OCI-LY7 (cell line): ENCODE data around the gene CMTM7. TPM values are rescaled to one million over a fixed set of nuclear protein-coding genes. Genes with fewer than 3 reads are reported as not detected.

Source experiments
- BruUV-seq: library from RNA; stranded (reverse); fragments of 400-500 nt; replicated peaks from 2 replicates; lab custom pipeline; 2021; lab: Mats Ljungman, UMichigan
- CTCF ChIA-PET: fragments of 300-600 bp; sonication (Branson Sonifier 250); formaldehyde crosslinking; loops from one replicate; lab custom pipeline; 2022; ENCODE audit warnings: antibody characterized with exemption; ENCODE audit not compliant: unreplicated experiment; lab: Charles Lee
- POLR2A ChIA-PET: fragments of 300-600 bp; sonication (Branson Sonifier 250); formaldehyde crosslinking; loops from one replicate; lab custom pipeline; 2022; ENCODE audit warnings: antibody characterized with exemption; lab: Charles Lee
- DNase-seq: peaks from one replicate; pipeline ENCODE4 v3.0.0-alpha.2; 2015; ENCODE audit warnings: low spot score
- H2AFZ ChIP-seq: fragments of 200-600 bp; sonication (generic), shearing (Covaris generic); 2 replicates; pipeline ENCODE4 v1.6.1; 2014; ENCODE audit warnings: mild to moderate bottlenecking, antibody characterized with exemption, low read length, moderate library complexity
- H3K27ac ChIP-seq: fragments of 200-600 bp; sonication (generic); 2 replicates; pipeline ENCODE4 v1.5.1; 2014; ENCODE audit warnings: mixed run types, low read depth, mild to moderate bottlenecking, moderate library complexity, low read length, inconsistent platforms; ENCODE audit not compliant: poor library complexity, severe bottlenecking
- H3K36me3 ChIP-seq: fragments of 200-600 bp; sonication (generic); 2 replicates; pipeline ENCODE4 v1.6.1; 2014; ENCODE audit warnings: mild to moderate bottlenecking, antibody characterized with exemption, low read length, moderate library complexity, mixed read lengths; ENCODE audit not compliant: insufficient read depth
- H3K4me1 ChIP-seq: fragments of 200-600 bp; sonication (generic); 2 replicates; pipeline ENCODE4 v1.5.1; 2014; ENCODE audit warnings: mild to moderate bottlenecking, low read length; ENCODE audit not compliant: insufficient read depth, poor library complexity, severe bottlenecking
- H3K4me2 ChIP-seq: fragments of 200-600 bp; sonication (generic); 2 replicates; pipeline ENCODE4 v1.6.1; 2014; ENCODE audit warnings: mild to moderate bottlenecking, low read length
- H3K4me3 ChIP-seq: fragments of 200-600 bp; sonication (generic); 2 replicates; pipeline ENCODE4 v1.5.1; 2014; ENCODE audit warnings: mild to moderate bottlenecking, low read depth, low read length; ENCODE audit not compliant: poor library complexity, severe bottlenecking
- H3K79me2 ChIP-seq: fragments of 200-600 bp; sonication (generic); 2 replicates; pipeline ENCODE4 v1.6.1; 2016; ENCODE audit warnings: low read depth, mild to moderate bottlenecking, low read length, moderate library complexity, mixed read lengths; ENCODE audit not compliant: insufficient read depth
- H3K9me2 ChIP-seq: fragments of 200-600 bp; sonication (generic); 2 replicates; pipeline ENCODE4 v1.6.1; 2016; ENCODE audit warnings: mild to moderate bottlenecking, low read length, mixed read lengths; ENCODE audit not compliant: insufficient read depth
- H3K9me3 ChIP-seq: fragments of 200-600 bp; sonication (generic); 2 replicates; pipeline ENCODE4 v1.6.1; 2014; ENCODE audit warnings: mild to moderate bottlenecking, mixed run types, low read length, mixed read lengths
- H4K20me1 ChIP-seq: fragments of 200-600 bp; sonication (generic); 2 replicates; pipeline ENCODE4 v1.6.1; 2014; ENCODE audit warnings: mild to moderate bottlenecking, antibody characterized with exemption, low read length, moderate library complexity, mixed read lengths; ENCODE audit not compliant: insufficient read depth
- CTCF ChIP-seq: fragments of 200-600 bp; sonication (generic); conservative IDR thresholded peaks from 2 replicates; pipeline ENCODE4 v1.5.1; 2014; ENCODE audit warnings: mild to moderate bottlenecking, antibody characterized with exemption, low read length, moderate library complexity, mixed read lengths
- EZH2phosphoT487 ChIP-seq: fragments of 200-600 bp; sonication (generic); IDR thresholded peaks from 2 replicates; pipeline ENCODE4 v1.6.1; 2018; ENCODE audit warnings: low read depth, borderline replicate concordance, mild to moderate bottlenecking, mixed run types, antibody characterized with exemption, low read length, moderate library complexity, mixed read lengths
- intact Hi-C: fragments of 100-400 bp; cut with micrococcal nuclease; formaldehyde crosslinking; loops from one replicate; pipeline ENCODE4 v1.10.0; 2022; ENCODE audit not compliant: unreplicated experiment
- total RNA-seq, 2 experiments: library from RNA; depleted of rRNA in 1 of 2; stranded (reverse); fragments of >200 nt in 1 of 2; shearing (Covaris generic) in 1 of 2; gene quantifications; 2 replicates each; pipeline ENCODE4 v1.2.3, GENCODE V29; 2014 to 2022

Gene CMTM7
- total RNA-seq, 2 experiments from 2014 or later: 16.0 to 19.0 TPM

- peak overlapping the region; percentile 73 for H3K4me2 ChIP-seq
- peaks cover 13% of the 10 kb centered on the region; the same call in 1 of the 2 replicates for H3K9me3 ChIP-seq
- H2AFZ ChIP-seq: no peak overlapping the region
- DNase-seq: no peak
- CTCF ChIA-PET: interaction anchor here (0.7 to 0.8 kb wide), 2 partner anchors 9 to 29 kb away, joined by 3 read pairs; partner anchors contain the start of gene CMTM7
- TF ChIP-seq CTCF (no peak), EZH2phosphoT487 (no peak)
- POLR2A ChIA-PET: interaction anchor here (1.0 to 7.1 kb wide), 5 partner anchors 11 to 35 kb away, joined by 3 to 88 read pairs (median 8); no protein-coding TSS in a partner anchor
- no TSS peak for BruUV-seq
- H3K79me2 ChIP-seq: peaks cover 48% of the 10 kb centered on the region
- peaks cover 80% of the 10 kb centered on the region for H3K4me1 ChIP-seq
- intact Hi-C loops: loop anchor here (5.0 kb wide), 1 partner anchor 626 kb away; no protein-coding TSS in a partner anchor
- no peaks in the 10 kb centered on the region for H4K20me1 ChIP-seq
- H3K36me3 ChIP-seq: no peaks in the 10 kb centered on the region
- peak overlapping the region; percentile 90 for H3K27ac ChIP-seq
- no peak overlapping the region for H3K4me3 ChIP-seq
- no peaks in the 10 kb centered on the region for H3K9me2 ChIP-seq
These were observed 29.5 kb downstream of the CMTM7 start for GRCh38 chr3:32421185-32421584.

- POLR2A ChIA-PET: interaction anchor here (1.0 to 7.1 kb wide), 7 partner anchors 9 to 61 kb away, joined by 3 to 88 read pairs (median 6); no protein-coding TSS in a partner anchor
- Histone ChIP-seq H3K36me3 (no peaks in the 10 kb centered on the region), H3K4me3 (peak overlapping the region; percentile 28), H3K4me2 (peak overlapping the region; percentile 73), H3K9me2 (no peaks in the 10 kb centered on the region), H4K20me1 (no peaks in the 10 kb centered on the region), H3K79me2 (peaks cover 57% of the 10 kb centered on the region), H3K27ac (peak overlapping the region; percentile 90), H2AFZ (no peak overlapping the region; the same call in 1 of the 2 replicates), H3K4me1 (peaks cover 90% of the 10 kb centered on the region), H3K9me3 (peaks cover 13% of the 10 kb centered on the region; the same call in 1 of the 2 replicates)
- CTCF ChIA-PET: interaction anchor here (0.7 to 2.5 kb wide), 2 partner anchors 11 to 30 kb away, joined by 3 to 12 read pairs; partner anchors contain the start of gene CMTM7
- DNase-seq: no peak
- intact Hi-C loops: loop anchor here (5.0 kb wide), 1 partner anchor 625 kb away; no protein-coding TSS in a partner anchor
- BruUV-seq: no TSS peak
- TF ChIP-seq CTCF (no peak), EZH2phosphoT487 (no peak)
These were observed 30.6 kb downstream of the CMTM7 start for GRCh38 chr3:32421991-32422859.
